Mesenchymal stem cell (in vitro differentiated cells and primary cell): ENCODE data around the gene TXNDC17.

Source experiments
- DNase-seq: peaks from one replicate; pipeline ENCODE4 v3.0.0-alpha.2; 2013
- H2AFZ ChIP-seq: one replicate; pipeline ENCODE4 v1.6.1; 2013; ENCODE audit warnings: low read depth, mild to moderate bottlenecking, control low read depth, inconsistent platforms, low read length, moderate library complexity
- H2AK5ac ChIP-seq: 2 replicates; pipeline ENCODE4 v1.6.1; 2013; ENCODE audit warnings: low read length, moderate library complexity, mild to moderate bottlenecking, inconsistent platforms; ENCODE audit not compliant: severe bottlenecking
- H2BK120ac ChIP-seq: one replicate; pipeline ENCODE4 v1.6.1; 2013; ENCODE audit warnings: low read depth, mild to moderate bottlenecking, inconsistent platforms, low read length, moderate library complexity
- H2BK12ac ChIP-seq, 2 experiments: one replicate each; pipeline ENCODE4 v1.6.1; 2013; ENCODE audit warnings: inconsistent platforms in 2 of 2, low read length in 2 of 2, mild to moderate bottlenecking in 2 of 2, moderate library complexity in 2 of 2, control low read depth in 1 of 2
- H2BK15ac ChIP-seq: one replicate; pipeline ENCODE4 v1.6.1; 2013; ENCODE audit warnings: mild to moderate bottlenecking, low read depth, inconsistent platforms; ENCODE audit not compliant: poor library complexity, severe bottlenecking
- H2BK5ac ChIP-seq: 2 replicates; pipeline ENCODE4 v1.6.1; 2013; ENCODE audit warnings: low read depth, mild to moderate bottlenecking, low read length, control low read depth, inconsistent platforms; ENCODE audit not compliant: poor library complexity, severe bottlenecking
- H3K14ac ChIP-seq, 2 experiments: one replicate each; pipeline ENCODE4 v1.6.1; 2013; ENCODE audit warnings: inconsistent platforms in 2 of 2, low read length in 2 of 2, control low read depth in 1 of 2, mild to moderate bottlenecking in 1 of 2, moderate library complexity in 1 of 2
- H3K18ac ChIP-seq, 2 experiments: one replicate each; pipeline ENCODE4 v1.6.1; 2013; ENCODE audit warnings: inconsistent platforms in 2 of 2, low read length in 2 of 2, control low read depth in 1 of 2, low read depth in 1 of 2, mild to moderate bottlenecking in 1 of 2
- H3K23ac ChIP-seq, 2 experiments: one replicate each; pipeline ENCODE4 v1.6.1; 2013; ENCODE audit warnings: inconsistent platforms in 2 of 2, low read length in 2 of 2, mild to moderate bottlenecking in 2 of 2, moderate library complexity in 2 of 2, control low read depth in 1 of 2
- H3K27ac ChIP-seq: 2 replicates; pipeline ENCODE4 v1.5.1; 2013; ENCODE audit warnings: mild to moderate bottlenecking, moderate library complexity, low read length, control low read depth, inconsistent platforms; ENCODE audit not compliant: poor library complexity, severe bottlenecking
- H3K27me3 ChIP-seq, 2 experiments: 2 replicates each; pipeline versions ENCODE4 v1.6.1 to v1.7.0; 2013; ENCODE audit warnings: low read length in 2 of 2, mild to moderate bottlenecking in 2 of 2, moderate library complexity in 2 of 2, control low read depth in 1 of 2, inconsistent platforms in 1 of 2; ENCODE audit not compliant: control insufficient read depth in 1 of 2, insufficient read depth in 1 of 2
- H3K36me3 ChIP-seq, 2 experiments: 2 replicates each; pipeline versions ENCODE4 v1.6.1 to v1.7.0; 2013; ENCODE audit warnings: low read length in 2 of 2, control low read depth in 1 of 2, inconsistent platforms in 1 of 2, low read depth in 1 of 2, mild to moderate bottlenecking in 1 of 2; ENCODE audit not compliant: insufficient read depth in 2 of 2, control insufficient read depth in 1 of 2
- H3K4ac ChIP-seq, 2 experiments: one replicate each; pipeline ENCODE4 v1.6.1; 2013; ENCODE audit warnings: inconsistent platforms in 2 of 2, low read length in 2 of 2, mild to moderate bottlenecking in 2 of 2, moderate library complexity in 2 of 2, control low read depth in 1 of 2, low read depth in 1 of 2
- H3K4me1 ChIP-seq: 2 replicates; pipeline ENCODE4 v1.6.1; 2013; ENCODE audit warnings: low read depth, low read length, control low read depth; ENCODE audit not compliant: control insufficient read depth, insufficient read depth
- H3K4me2 ChIP-seq: 2 replicates; pipeline ENCODE4 v1.6.1; 2013; ENCODE audit warnings: low read length, mild to moderate bottlenecking, inconsistent platforms; ENCODE audit not compliant: poor library complexity, severe bottlenecking
- H3K4me3 ChIP-seq, 2 experiments: 2 replicates each; pipeline versions ENCODE4 v1.5.1 to v1.7.0; 2013; ENCODE audit warnings: low read length in 2 of 2, mild to moderate bottlenecking in 2 of 2, control low read depth in 1 of 2, low read depth in 1 of 2; ENCODE audit not compliant: insufficient read depth in 1 of 2
- H3K79me1 ChIP-seq: replicated peaks from 2 replicates; pipeline ENCODE4 v1.6.1; 2013; ENCODE audit warnings: mild to moderate bottlenecking, control low read depth, low read length, inconsistent platforms; ENCODE audit not compliant: poor library complexity, severe bottlenecking
- H3K9ac ChIP-seq: 2 replicates; pipeline ENCODE4 v1.7.0; 2013; ENCODE audit warnings: mild to moderate bottlenecking, low read length, moderate library complexity
- H3K9me3 ChIP-seq: 2 replicates; pipeline ENCODE4 v1.7.0; 2013; ENCODE audit warnings: mild to moderate bottlenecking, low read length; ENCODE audit not compliant: control insufficient read depth
- H4K8ac ChIP-seq: one replicate; pipeline ENCODE4 v1.6.1; 2013; ENCODE audit warnings: inconsistent platforms, mild to moderate bottlenecking, low read length, moderate library complexity
- H4K91ac ChIP-seq: one replicate; pipeline ENCODE4 v1.6.1; 2013; ENCODE audit warnings: mild to moderate bottlenecking, low read length, inconsistent platforms
- WGBS: methylation state at CpG from one replicate; pipeline ENCODE4 v1.1.7; 2013; ENCODE audit warnings: mixed read lengths; 5-methylcytosine and 5-hydroxymethylcytosine counted together

The TXNDC17 gene

DNA sequence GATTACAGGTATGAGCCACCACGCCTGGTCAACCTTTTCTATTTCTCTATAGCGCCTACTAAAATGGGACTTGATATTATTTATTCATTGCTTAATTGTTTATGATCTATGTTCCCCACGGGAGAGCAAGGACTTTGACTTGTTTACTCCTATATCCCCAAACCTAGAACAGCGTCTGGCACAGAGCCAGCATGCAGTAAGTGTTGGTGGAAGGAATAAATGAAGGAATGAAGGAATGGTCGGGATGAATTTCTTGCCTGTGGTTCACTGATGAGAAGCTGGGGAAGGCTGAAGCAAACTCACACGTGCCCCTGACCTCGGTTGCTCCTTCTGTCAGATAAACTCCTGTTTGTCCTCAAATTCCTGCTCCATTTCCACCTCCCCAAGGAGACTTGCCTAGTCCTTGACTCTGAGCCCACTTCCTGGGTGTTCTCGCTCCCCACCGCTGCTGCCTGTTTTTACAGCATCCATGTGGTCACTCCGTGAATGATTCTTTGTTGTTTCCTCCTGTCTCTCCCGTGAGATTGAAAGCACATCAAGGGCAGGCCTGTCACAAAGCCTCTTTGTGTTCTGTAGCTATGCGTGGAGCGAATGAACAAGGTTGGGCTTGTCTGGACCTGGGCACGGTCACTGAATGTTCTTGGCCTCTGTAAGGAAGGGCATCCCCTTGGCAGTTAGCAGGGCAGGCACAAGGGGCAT, 28.0 kb downstream of the TXNDC17 start:
- Histone ChIP-seq H4K8ac (no peak overlapping the region), H3K23ac (no peak overlapping the region), H2BK12ac (no peak overlapping the region), H2BK120ac (no peak overlapping the region), H2BK15ac (no peak overlapping the region), H3K27me3 (peaks cover 16 to 41% of the 10 kb centered on the region in 2 experiments), H3K14ac (no peak overlapping the region), H3K27ac (no peak overlapping the region), H3K4me2 (no peak overlapping the region), H2BK5ac (no peak overlapping the region), H3K9me3 (no peaks in the 10 kb centered on the region), H2AK5ac (no peak overlapping the region), H2AFZ (no peak overlapping the region), H3K4me3 (no peak overlapping the region), H4K91ac (no peak overlapping the region), H3K79me1 (no peaks in the 10 kb centered on the region), H3K4ac (no peak overlapping the region), H3K36me3 (no peaks in the 10 kb centered on the region), H3K9ac (no peak overlapping the region), H3K18ac (no peak overlapping the region), H3K4me1 (peaks cover 3% of the 10 kb centered on the region)
- DNase-seq: no peak
- 81% methylated on average over 13 of the region's 14 CpGs for WGBS

DNA sequence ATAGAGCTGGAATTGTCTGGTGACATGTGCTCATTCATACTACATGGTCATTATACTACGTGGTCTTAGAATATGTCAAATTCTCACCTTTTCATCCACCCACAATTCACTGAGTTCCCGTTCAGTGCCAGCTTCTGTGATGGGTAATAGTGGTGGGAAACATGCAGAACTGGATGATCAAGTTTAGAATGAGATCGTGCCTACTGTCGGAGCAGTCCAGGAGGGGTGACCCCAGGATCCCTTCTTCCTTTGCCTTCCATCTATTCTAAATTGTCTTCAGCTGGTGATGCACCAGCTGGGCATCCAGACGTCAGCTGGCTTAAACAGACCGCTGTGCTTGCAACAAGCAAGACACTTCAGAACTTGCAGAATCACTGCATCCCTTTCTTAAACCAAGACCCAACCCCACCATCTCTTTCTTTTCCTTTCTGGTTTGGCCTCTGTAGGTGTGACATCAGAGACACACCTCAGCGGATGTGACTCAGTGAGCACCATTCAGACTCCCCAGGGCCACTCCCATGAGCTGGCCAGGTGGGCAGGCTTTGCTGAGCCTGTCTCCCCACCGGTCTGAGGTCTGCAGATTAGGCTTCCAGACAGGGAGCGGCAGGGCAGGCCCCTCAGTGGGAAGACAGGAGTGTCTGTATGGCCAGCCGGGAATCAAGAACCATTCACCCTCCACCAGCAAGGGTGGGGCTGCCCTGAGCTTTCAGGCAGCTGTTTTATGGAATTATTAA, 28.8 kb downstream of the TXNDC17 start:
- Histone ChIP-seq H2AK5ac (no peak overlapping the region), H3K36me3 (no peaks in the 10 kb centered on the region), H3K4me2 (no peak overlapping the region), H2BK15ac (no peak overlapping the region), H2BK120ac (no peak overlapping the region), H3K18ac (no peak overlapping the region), H3K79me1 (no peaks in the 10 kb centered on the region), H3K9me3 (no peaks in the 10 kb centered on the region), H3K27ac (no peak overlapping the region), H2BK12ac (no peak overlapping the region), H2BK5ac (no peak overlapping the region), H3K14ac (no peak overlapping the region), H3K23ac (no peak overlapping the region), H2AFZ (no peak overlapping the region), H3K4me3 (no peak overlapping the region), H3K27me3 (peaks cover 16 to 45% of the 10 kb centered on the region in 2 experiments), H4K91ac (no peak overlapping the region), H4K8ac (no peak overlapping the region), H3K9ac (no peak overlapping the region), H3K4me1 (peaks cover 3% of the 10 kb centered on the region), H3K4ac (no peak overlapping the region)
- DNase-seq: no peak
- 57% methylated on average over 8 of the region's 10 CpGs for WGBS

GRCh38 chr17:6670571-6670970, 29.7 kb downstream of the TXNDC17 start:
- WGBS: 94% methylated on average over 8 of the region's 8 CpGs
- Histone ChIP-seq H3K27ac (no peak overlapping the region), H3K9me3 (no peaks in the 10 kb centered on the region), H3K36me3 (no peaks in the 10 kb centered on the region), H3K27me3 (peaks cover 16 to 44% of the 10 kb centered on the region in 2 experiments), H2AK5ac (no peak overlapping the region), H3K18ac (no peak overlapping the region), H2BK5ac (no peak overlapping the region), H3K4me1 (peaks cover 3% of the 10 kb centered on the region), H3K4me3 (no peak overlapping the region), H3K4me2 (no peak overlapping the region), H4K8ac (no peak overlapping the region), H4K91ac (no peak overlapping the region), H3K9ac (no peak overlapping the region), H2AFZ (no peak overlapping the region), H3K4ac (no peak overlapping the region), H3K23ac (no peak overlapping the region), H2BK12ac (no peak overlapping the region), H3K14ac (no peak overlapping the region), H2BK15ac (no peak overlapping the region), H3K79me1 (no peaks in the 10 kb centered on the region), H2BK120ac (no peak overlapping the region)
- DNase-seq: no peak

GRCh38 chr17:6670999-6671398, 30.1 kb downstream of the TXNDC17 start:
- WGBS: 86% methylated on average over 6 of the region's 6 CpGs
- Histone ChIP-seq H3K9ac (no peak overlapping the region), H3K4me3 (no peak overlapping the region), H2AFZ (no peak overlapping the region), H3K4me1 (peaks cover 3% of the 10 kb centered on the region), H2BK12ac (no peak overlapping the region), H3K23ac (no peak overlapping the region), H3K27me3 (peaks cover 16 to 48% of the 10 kb centered on the region in 2 experiments), H3K4ac (no peak overlapping the region), H2AK5ac (no peak overlapping the region), H2BK120ac (no peak overlapping the region), H3K36me3 (no peaks in the 10 kb centered on the region), H3K79me1 (no peaks in the 10 kb centered on the region), H3K4me2 (no peak overlapping the region), H2BK15ac (no peak overlapping the region), H3K27ac (no peak overlapping the region), H2BK5ac (no peak overlapping the region), H4K8ac (no peak overlapping the region), H3K14ac (no peak overlapping the region), H3K18ac (no peak overlapping the region), H3K9me3 (no peaks in the 10 kb centered on the region), H4K91ac (no peak overlapping the region)
- no peak for DNase-seq
